ENCODE results near the gene TTBK2.
"Not testable (repeated sequence)": the region's sequence is repeated elsewhere in the genome, so short reads cannot be mapped to it uniquely, and the experiment has no call there.

Gene TTBK2

GRCh38 chr15:42903388-42904324 is 16.9 kb downstream of the TTBK2 start:
- no peak for DNase-seq

- not testable (repeated sequence) for DNase-seq
Observed at GRCh38 chr15:42893911-42894310, 26.7 kb downstream of the TTBK2 start.

GRCh38 chr15:42891569-42891968 is 29.0 kb downstream of the TTBK2 start:
- peak; percentile 2 for DNase-seq

- DNase-seq: peak; percentile 22
Observed at GRCh38 chr15:42890161-42890913, 30.2 kb downstream of the TTBK2 start.

- not testable (repeated sequence) for DNase-seq
Observed at GRCh38 chr15:42887384-42887783, 33.2 kb downstream of the TTBK2 start.

GRCh38 chr15:42880121-42880520 is 40.5 kb downstream of the TTBK2 start:
- no peak for DNase-seq

- no peak for DNase-seq
Observed at GRCh38 chr15:42879443-42879842, 41.1 kb downstream of the TTBK2 start.

- no peak for DNase-seq
Observed at GRCh38 chr15:42876224-42876623, 44.4 kb downstream of the TTBK2 start.

GRCh38 chr15:42868683-42869082 is 51.9 kb downstream of the TTBK2 start:
- DNase-seq: no peak

- DNase-seq: no peak
Observed at GRCh38 chr15:42863572-42864239, 56.9 kb downstream of the TTBK2 start.

- no peak for DNase-seq
Observed at GRCh38 chr15:42858999-42859789, 61.4 kb downstream of the TTBK2 start.

GRCh38 chr15:42858540-42858939 is 62.0 kb downstream of the TTBK2 start:
- DNase-seq: no peak

- DNase-seq: no peak
Observed at GRCh38 chr15:42854576-42854975, 66.0 kb downstream of the TTBK2 start.

GRCh38 chr15:42849836-42850235 is 70.7 kb downstream of the TTBK2 start:
- DNase-seq: no peak

- no peak for DNase-seq
Observed at GRCh38 chr15:42848846-42849245, 71.7 kb downstream of the TTBK2 start.

GRCh38 chr15:42846647-42847046 is 73.9 kb downstream of the TTBK2 start:
- DNase-seq: no peak

- no peak for DNase-seq
Observed at GRCh38 chr15:42845581-42845980, 75.0 kb downstream of the TTBK2 start.

- no peak for DNase-seq
Observed at GRCh38 chr15:42843699-42844098, 76.9 kb downstream of the TTBK2 start.

- no peak for DNase-seq
Observed at GRCh38 chr15:42836251-42836650, 84.3 kb downstream of the TTBK2 start.

- DNase-seq: peak; percentile 12
Observed at GRCh38 chr15:42832576-42832975, 88.0 kb downstream of the TTBK2 start.

- no peak for DNase-seq
Observed at GRCh38 chr15:42826251-42826890, 94.2 kb downstream of the TTBK2 start.

- DNase-seq: no peak
Observed at GRCh38 chr15:42825599-42825998, 95.0 kb downstream of the TTBK2 start.

Data from T1000 (cell line).